SK-N-MC (cell line): Measurements from ENCODE around the gene CACNA1E.

ENCODE experiments used
- DNase-seq: peaks from one replicate; pipeline ENCODE4 v3.0.0-alpha.2; 2011; ENCODE audit warnings: low read depth, low spot score
- H3K27ac ChIP-seq: fragments of 200-600 bp; sonication (generic); 2 replicates; pipeline ENCODE4 v1.5.1; 2016; ENCODE audit warnings: mixed run types
- H3K36me3 ChIP-seq: fragments of 200-600 bp; sonication (generic); 2 replicates; pipeline ENCODE4 v1.6.1; 2017; ENCODE audit warnings: antibody characterized with exemption, low read length, mixed read lengths; ENCODE audit not compliant: insufficient read depth
- H3K4me3 ChIP-seq: fragments of 200-600 bp; sonication (generic); 2 replicates; pipeline ENCODE4 v1.5.1; 2016
- H3K9ac ChIP-seq: fragments of 200-600 bp; sonication (generic); 2 replicates; pipeline ENCODE4 v1.8.0; 2017; ENCODE audit warnings: mixed run types, mixed read lengths; ENCODE audit not compliant: insufficient read length
- H3K9me3 ChIP-seq: fragments of 200-600 bp; sonication (generic); 2 replicates; pipeline ENCODE4 v1.6.1; 2017; ENCODE audit warnings: low read depth, mild to moderate bottlenecking, antibody characterized with exemption, low read length, moderate library complexity, mixed read lengths
- EZH2 ChIP-seq: fragments of 200-600 bp; sonication (generic); IDR thresholded peaks from one replicate; pipeline ENCODE4 v1.6.1; 2017; ENCODE audit warnings: antibody characterized with exemption
- FOXP2 ChIP-seq: optimal IDR thresholded peaks from 2 replicates; pipeline ENCODE3; 2011; ENCODE audit warnings: mild to moderate bottlenecking, moderate library complexity; ENCODE audit not compliant: insufficient read depth; ENCODE audit errors: extremely low read length, control extremely low read depth
- POLR2AphosphoS5 ChIP-seq: IDR thresholded peaks from 2 replicates; pipeline ENCODE4 v1.6.1; 2012; ENCODE audit warnings: mild to moderate bottlenecking, low read depth, low read length, borderline replicate concordance

Gene CACNA1E

GRCh38 chr1:181798191-181798926 lies 315.0 kb downstream of the CACNA1E start:
- H3K4me3 ChIP-seq = no peak overlapping the region
- H3K9ac ChIP-seq = no peak overlapping the region
- no peaks in the 10 kb centered on the region for H3K9me3 ChIP-seq
- H3K27ac ChIP-seq = no peak overlapping the region
- H3K36me3 ChIP-seq = no peaks in the 10 kb centered on the region
- TF ChIP-seq FOXP2 (no peak), POLR2AphosphoS5 (no peak), EZH2 (no peak)
- DNase-seq = no peak

- no peak overlapping the region for H3K9ac ChIP-seq
- no peak for TF ChIP-seq POLR2AphosphoS5
- no peak for TF ChIP-seq EZH2
- no peak for TF ChIP-seq FOXP2
- no peaks in the 10 kb centered on the region for H3K9me3 ChIP-seq
- no peak overlapping the region for H3K27ac ChIP-seq
- H3K36me3 ChIP-seq = no peaks in the 10 kb centered on the region
- no peak overlapping the region for H3K4me3 ChIP-seq
- DNase-seq = no peak
Observed at GRCh38 chr1:181801617-181802016, 318.3 kb downstream of the CACNA1E start.

GRCh38 chr1:181802466-181802865 lies 319.1 kb downstream of the CACNA1E start:
- no peak overlapping the region for H3K27ac ChIP-seq
- DNase-seq = no peak
- H3K9ac ChIP-seq = no peak overlapping the region
- TF ChIP-seq POLR2AphosphoS5 (no peak), FOXP2 (no peak), EZH2 (no peak)
- no peak overlapping the region for H3K4me3 ChIP-seq
- H3K9me3 ChIP-seq = no peaks in the 10 kb centered on the region
- no peaks in the 10 kb centered on the region for H3K36me3 ChIP-seq

DNA sequence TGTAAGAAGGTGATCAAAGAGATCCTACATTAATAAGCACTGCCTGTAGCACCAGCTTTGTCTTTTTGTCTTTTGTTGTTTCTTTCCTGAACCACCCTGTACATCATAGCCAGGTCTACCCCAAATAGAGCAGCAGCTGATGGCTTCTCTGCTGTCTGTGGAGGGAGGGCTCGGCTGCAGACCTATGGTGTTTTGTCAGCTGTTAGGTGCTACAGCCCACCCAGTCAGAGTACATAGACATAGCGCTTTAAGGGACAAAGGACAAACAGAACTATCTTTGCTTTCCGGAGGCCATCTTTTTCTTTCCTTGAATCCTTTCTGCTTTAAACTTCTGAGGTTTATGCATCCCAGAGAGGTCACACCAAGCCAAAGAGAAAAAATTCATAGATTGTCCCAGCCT lies 320.1 kb downstream of the CACNA1E start:
- no peak overlapping the region for H3K4me3 ChIP-seq
- H3K27ac ChIP-seq = no peak overlapping the region
- TF ChIP-seq FOXP2 (no peak), EZH2 (no peak), POLR2AphosphoS5 (no peak)
- DNase-seq = no peak
- H3K9me3 ChIP-seq = no peaks in the 10 kb centered on the region
- H3K9ac ChIP-seq = no peak overlapping the region
- H3K36me3 ChIP-seq = no peaks in the 10 kb centered on the region

GRCh38 chr1:181804989-181805388 lies 321.7 kb downstream of the CACNA1E start:
- no peak overlapping the region for H3K9ac ChIP-seq
- H3K27ac ChIP-seq = no peak overlapping the region
- no peaks in the 10 kb centered on the region for H3K9me3 ChIP-seq
- H3K4me3 ChIP-seq = no peak overlapping the region
- no peak for TF ChIP-seq FOXP2
- TF ChIP-seq EZH2 = no peak
- TF ChIP-seq POLR2AphosphoS5 = no peak
- no peaks in the 10 kb centered on the region for H3K36me3 ChIP-seq
- no peak for DNase-seq

DNA sequence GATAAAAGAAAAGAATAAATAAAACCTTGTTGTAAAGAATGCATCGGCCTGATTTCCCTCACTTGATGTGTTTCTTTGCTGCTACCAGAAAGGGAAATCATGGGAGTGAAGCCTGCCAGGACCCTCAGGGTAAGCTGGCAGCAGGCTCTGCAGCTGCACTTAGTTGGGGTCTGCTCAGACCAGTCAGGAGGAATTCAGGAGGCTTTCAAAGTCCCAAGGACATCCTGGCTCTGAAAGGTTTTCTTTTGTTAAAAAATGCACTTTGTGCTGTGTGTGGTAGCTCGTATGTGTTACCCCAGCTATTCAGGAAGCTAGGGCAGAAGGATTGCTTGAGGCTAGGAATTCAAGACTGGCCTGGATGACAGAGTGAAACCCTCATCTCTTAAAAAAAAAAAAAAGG lies 323.4 kb downstream of the CACNA1E start:
- Histone ChIP-seq H3K4me3 (no peak overlapping the region), H3K36me3 (no peaks in the 10 kb centered on the region), H3K9ac (no peak overlapping the region), H3K27ac (no peak overlapping the region), H3K9me3 (no peaks in the 10 kb centered on the region)
- DNase-seq = no peak
- TF ChIP-seq POLR2AphosphoS5 (no peak), FOXP2 (no peak), EZH2 (no peak)

DNA sequence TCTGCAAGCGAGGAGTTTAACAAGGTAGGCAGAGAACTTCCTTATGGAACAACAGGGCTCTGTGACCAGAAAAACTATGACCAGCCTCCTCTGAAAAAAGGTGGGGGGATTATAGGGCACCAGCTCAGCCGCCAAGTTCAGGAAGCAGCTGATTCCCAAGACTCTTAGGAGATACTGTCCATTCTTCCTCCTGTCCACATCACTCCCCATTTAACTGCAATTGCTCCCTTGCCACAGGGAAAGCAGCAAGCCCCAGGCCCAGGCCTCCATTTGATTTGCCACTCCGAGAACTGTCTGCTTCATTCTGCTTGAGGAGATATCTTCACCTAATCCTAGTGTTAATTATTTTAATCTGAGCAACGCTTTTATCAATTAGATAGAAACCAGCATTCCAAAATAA lies 323.9 kb downstream of the CACNA1E start:
- Histone ChIP-seq H3K27ac (no peak overlapping the region), H3K36me3 (no peaks in the 10 kb centered on the region), H3K9me3 (no peaks in the 10 kb centered on the region), H3K4me3 (no peak overlapping the region), H3K9ac (no peak overlapping the region)
- no peak for TF ChIP-seq EZH2
- no peak for TF ChIP-seq POLR2AphosphoS5
- TF ChIP-seq FOXP2 = no peak
- no peak for DNase-seq

GRCh38 chr1:181809991-181810545 lies 326.8 kb downstream of the CACNA1E start:
- DNase-seq = no peak
- Histone ChIP-seq H3K27ac (no peak overlapping the region), H3K9me3 (no peaks in the 10 kb centered on the region), H3K36me3 (no peaks in the 10 kb centered on the region), H3K4me3 (no peak overlapping the region), H3K9ac (no peak overlapping the region)
- no peak for TF ChIP-seq EZH2
- TF ChIP-seq POLR2AphosphoS5 = no peak
- no peak for TF ChIP-seq FOXP2
